Fibroblast of pulmonary artery (primary cell): Measurements from ENCODE around the gene ATP6V0B.

Experiments used
- DNase-seq: peaks from one replicate; pipeline ENCODE4 v3.0.0-alpha.2; 2010; ENCODE audit warnings: low read depth
- H3K4me3 ChIP-seq: replicated peaks from 2 replicates; pipeline ENCODE4 v1.5.1; 2011; ENCODE audit warnings: low read depth, mild to moderate bottlenecking, control low read depth, low read length, moderate library complexity
- CTCF ChIP-seq: IDR thresholded peaks from 2 replicates; pipeline ENCODE4 v1.5.1; 2011; ENCODE audit warnings: mild to moderate bottlenecking, control low read depth, low read length, inconsistent platforms; ENCODE audit errors: missing control alignments

The ATP6V0B gene

GRCh38 chr1:44002165-44002564 lies 27.4 kb downstream of the ATP6V0B start:
- H3K4me3 ChIP-seq: no peak overlapping the region
- DNase-seq: no peak
- TF ChIP-seq CTCF: no peak

- no peak for DNase-seq
- peak; percentile 24 for TF ChIP-seq CTCF
- H3K4me3 ChIP-seq: no peak overlapping the region
Measured at GRCh38 chr1:44002606-44003157, 27.9 kb downstream of the ATP6V0B start.

DNA sequence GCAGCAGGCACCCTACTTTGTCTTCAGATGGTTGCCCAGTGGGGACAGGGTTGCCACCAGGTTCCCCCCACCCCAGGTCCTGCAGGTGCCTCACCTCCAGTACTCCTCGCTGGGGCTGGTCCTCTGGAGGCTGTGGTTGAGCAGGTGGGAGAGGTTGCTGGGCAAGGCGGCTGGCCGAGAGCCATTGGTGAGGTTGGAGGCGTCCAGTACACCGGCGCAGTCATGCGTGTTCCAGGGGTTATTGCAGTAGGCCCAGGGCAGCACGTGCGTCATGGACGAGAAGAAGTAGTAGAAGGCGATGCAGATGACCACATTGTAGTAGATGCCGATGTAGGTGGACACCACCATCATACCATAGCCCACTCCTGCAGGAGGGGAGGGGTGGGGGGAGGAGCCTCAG lies 33.5 kb downstream of the ATP6V0B start:
- H3K4me3 ChIP-seq: no peak overlapping the region
- no peak for TF ChIP-seq CTCF
- DNase-seq: no peak

DNA sequence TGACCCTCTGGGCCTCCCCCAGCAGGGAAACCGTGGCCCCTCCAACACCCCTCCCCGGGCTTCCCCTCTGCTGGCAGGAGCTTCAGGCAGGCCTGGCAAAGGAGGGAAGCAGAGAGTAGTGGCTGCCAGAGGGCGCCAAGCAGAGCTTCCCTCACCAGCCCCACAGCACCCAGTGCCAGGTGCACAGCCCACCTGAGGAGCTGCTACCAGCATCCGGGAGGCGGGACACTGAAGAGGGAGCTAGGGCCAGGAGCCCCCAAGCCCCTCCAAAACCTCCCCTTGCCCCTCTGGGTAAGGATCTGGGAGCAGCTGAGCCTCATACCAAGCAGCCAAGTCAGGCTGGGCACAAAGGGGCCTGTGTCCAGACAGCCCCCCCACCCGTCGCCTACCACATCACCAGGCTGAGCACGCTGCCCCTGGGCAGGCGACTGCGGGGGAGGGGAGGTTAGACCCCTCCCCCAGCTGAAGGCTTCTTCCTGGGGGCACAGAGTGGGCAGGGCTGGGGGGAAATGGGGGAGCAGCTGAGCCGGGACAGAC lies 36.2 kb downstream of the ATP6V0B start:
- no peak for DNase-seq
- no peak for TF ChIP-seq CTCF
- no peak overlapping the region for H3K4me3 ChIP-seq

- H3K4me3 ChIP-seq: no peak overlapping the region
- DNase-seq: no peak
- no peak for TF ChIP-seq CTCF
Measured at GRCh38 chr1:44012404-44012803, 37.6 kb downstream of the ATP6V0B start.

DNA sequence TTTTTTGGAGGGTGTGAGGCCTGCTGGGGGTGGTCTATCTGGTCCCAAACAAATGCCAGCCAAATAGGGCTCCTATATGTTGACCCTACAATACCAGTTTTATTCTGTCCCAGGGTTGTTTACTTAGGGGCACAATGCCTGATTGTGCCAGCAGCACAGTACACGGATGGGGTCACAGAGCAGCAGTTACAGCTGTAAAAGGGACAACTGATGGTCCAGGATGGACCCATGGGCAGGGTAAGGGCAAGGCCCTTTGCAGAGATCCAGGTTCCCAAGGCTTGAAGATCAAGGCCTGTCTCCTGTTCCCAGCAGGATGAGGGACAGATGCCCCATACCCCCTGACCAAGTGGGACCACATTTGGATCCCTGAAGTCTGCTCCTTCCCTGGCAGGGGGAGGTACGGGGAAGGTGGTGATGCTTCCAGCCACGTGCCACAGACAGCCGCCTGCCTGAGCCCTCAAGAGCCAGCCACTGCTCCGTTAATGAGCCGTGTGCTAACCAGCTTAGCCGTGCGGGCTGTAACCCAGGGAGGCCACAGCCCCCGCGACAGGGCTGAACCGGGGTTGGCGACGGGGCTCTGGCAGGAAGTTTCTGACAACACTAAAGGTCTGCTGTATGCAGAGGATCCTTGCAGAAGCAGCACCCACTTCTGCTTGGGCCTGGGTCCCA lies 38.3 kb downstream of the ATP6V0B start:
- H3K4me3 ChIP-seq: no peak overlapping the region
- no peak for DNase-seq
- no peak for TF ChIP-seq CTCF

DNA sequence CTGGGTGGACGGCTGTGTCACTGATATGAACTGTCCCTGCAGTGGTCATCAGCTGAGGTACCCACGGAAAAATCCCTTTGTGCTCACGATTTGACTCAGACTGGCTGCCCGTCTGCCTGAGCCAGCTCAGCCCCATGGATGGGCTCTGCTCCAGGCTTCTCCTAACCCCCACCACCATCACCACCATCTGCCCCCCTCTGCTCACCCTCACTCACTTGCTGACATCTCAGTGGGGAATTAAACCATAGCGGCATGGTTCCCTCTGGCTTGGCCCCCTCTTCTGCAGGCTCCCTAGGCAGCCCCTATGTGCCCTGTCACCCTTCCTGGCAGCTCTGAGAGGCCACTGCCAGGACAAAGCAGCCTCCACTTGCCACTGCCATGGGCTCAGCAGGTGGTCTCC lies 39.2 kb downstream of the ATP6V0B start:
- no peak for TF ChIP-seq CTCF
- no peak for DNase-seq
- H3K4me3 ChIP-seq: no peak overlapping the region
